Bronchial epithelial cell (primary cell): ENCODE results near the gene ABCC4. TPM values are rescaled to one million over a fixed set of nuclear protein-coding genes. Genes with fewer than 3 reads are reported as not detected.
A peak's percentile ranks its signal among the peaks of the same experiment; 100 is the strongest.

Experiments used
- DNase-seq: peaks from one replicate; pipeline ENCODE4 v3.0.0-alpha.2; 2010; ENCODE audit warnings: low read depth
- FAIRE-seq: peaks from 2 replicates; lab custom pipeline; 2011; peaks lifted over from hg19 to GRCh38; lab: Jason Lieb, UNC
- H3K27me3 ChIP-seq: 2 replicates; pipeline ENCODE4 v1.5.1; 2011; ENCODE audit warnings: low read length; ENCODE audit not compliant: control insufficient read depth, insufficient read depth
- H3K36me3 ChIP-seq: 2 replicates; pipeline ENCODE4 v1.5.1; 2011; ENCODE audit warnings: low read length; ENCODE audit not compliant: control insufficient read depth, insufficient read depth
- H3K4me3 ChIP-seq: 2 replicates; pipeline ENCODE4 v1.5.1; 2011; ENCODE audit warnings: mild to moderate bottlenecking, low read depth, low read length, control low read depth
- CTCF ChIP-seq: IDR thresholded peaks from 2 replicates; pipeline ENCODE4 v1.5.1; 2011; ENCODE audit warnings: mild to moderate bottlenecking, moderate library complexity, low read length, control low read depth, inconsistent platforms; ENCODE audit not compliant: insufficient read depth, severe bottlenecking
- total RNA-seq: library from RNA; depleted of rRNA; stranded (reverse); fragments of >200 nt; gene quantifications from 2 replicates; pipeline ENCODE4 v1.2.1, GENCODE V29; 2014

The ABCC4 gene
- total RNA-seq, 1 donor from 2014 or later = 6.8 TPM

DNA sequence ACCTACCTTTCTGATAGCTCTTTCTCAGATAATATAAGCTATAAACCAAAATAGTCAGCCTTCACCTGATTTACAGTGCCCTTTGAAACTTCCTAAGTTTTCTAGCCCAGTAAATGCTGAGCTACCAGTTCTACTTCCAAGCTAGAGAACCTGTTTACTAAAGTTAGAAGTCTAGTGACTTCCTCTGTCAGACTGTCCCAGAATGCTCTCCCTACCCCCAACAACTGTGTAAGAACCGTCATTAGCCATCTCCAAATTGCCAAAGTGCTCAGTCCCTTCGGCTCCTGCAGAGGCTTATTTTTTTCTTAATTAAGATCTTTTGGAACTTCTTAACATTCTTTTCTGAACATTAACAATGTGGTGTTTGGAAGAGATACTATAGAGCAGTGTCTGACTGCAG, 3.2 kb upstream of the ABCC4 start:
- no peak for TF ChIP-seq CTCF
- DNase-seq = no peak
- no peak for FAIRE-seq
- peaks cover 8% of the 10 kb centered on the region for H3K27me3 ChIP-seq
- no peak overlapping the region for H3K4me3 ChIP-seq
- H3K36me3 ChIP-seq = no peaks in the 10 kb centered on the region

DNA sequence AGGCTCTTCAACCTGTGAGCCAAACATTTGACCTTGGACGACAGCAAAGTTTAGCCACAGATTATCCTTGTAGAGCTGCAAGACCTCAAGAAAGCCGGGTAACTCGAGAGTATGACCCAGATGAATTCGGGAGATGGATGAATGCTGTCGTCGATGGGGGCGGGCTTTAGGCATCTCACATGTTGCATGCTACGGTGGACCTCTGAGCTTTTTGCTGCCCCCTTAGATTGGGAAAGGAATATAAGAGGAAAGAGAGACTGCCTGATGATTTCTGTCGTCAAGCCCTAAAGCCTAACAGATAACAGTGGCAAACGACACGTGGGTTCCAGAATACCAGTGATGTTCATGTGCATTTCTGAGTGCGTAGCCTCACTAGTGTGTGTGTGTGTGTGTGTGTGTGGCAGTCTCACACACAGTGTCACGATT, 730 bp upstream of the ABCC4 start:
- TF ChIP-seq CTCF = no peak
- FAIRE-seq = no peak
- peak overlapping the region; percentile 56 for H3K4me3 ChIP-seq

DNA sequence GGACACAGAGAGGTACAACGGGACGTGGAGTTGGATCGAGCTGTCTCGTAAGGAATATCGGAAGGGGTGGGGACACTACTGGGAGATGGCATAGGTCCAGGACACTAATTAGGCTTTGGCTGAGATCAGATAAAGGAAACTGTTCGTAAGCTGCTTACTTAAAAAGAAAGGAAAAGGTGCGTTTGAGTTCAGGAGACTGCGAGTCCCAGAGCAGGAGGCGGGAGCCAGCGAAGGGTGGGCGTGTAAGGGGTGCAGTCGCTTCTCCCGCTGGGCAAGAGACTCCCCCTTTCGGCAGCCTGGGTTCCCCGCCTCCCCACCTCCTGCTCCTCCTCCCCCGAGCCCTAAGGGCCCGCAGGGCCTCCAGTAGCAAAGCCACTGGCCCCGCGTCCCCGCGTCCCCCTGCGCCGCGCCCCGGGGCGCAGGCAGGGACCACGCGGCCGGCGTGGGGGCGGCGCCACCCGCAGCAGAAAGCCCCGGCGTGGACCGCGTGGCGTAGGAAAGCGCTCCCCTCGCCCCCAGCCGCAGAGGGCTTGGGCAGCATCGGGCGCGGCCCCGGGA, 547 bp downstream of the ABCC4 start:
- peak; percentile 29 for TF ChIP-seq CTCF
- no peaks in the 10 kb centered on the region for H3K36me3 ChIP-seq
- FAIRE-seq = no peak
- H3K27me3 ChIP-seq = peaks cover 6% of the 10 kb centered on the region
- H3K4me3 ChIP-seq = peak overlapping the region; percentile 56
- DNase-seq = peak; percentile 13

More for the DNA sequence above, 730 bp upstream of the ABCC4 start:
- Histone ChIP-seq H3K36me3 (no peaks in the 10 kb centered on the region), H3K27me3 (peaks cover 8% of the 10 kb centered on the region)
- DNase-seq = no peak

GRCh38 chr13:95298971-95299621, 2.2 kb downstream of the ABCC4 start:
- H3K36me3 ChIP-seq = no peaks in the 10 kb centered on the region
- no peak overlapping the region for H3K4me3 ChIP-seq
- TF ChIP-seq CTCF = no peak
- FAIRE-seq (no peak), DNase-seq (peak; percentile 60)
- H3K27me3 ChIP-seq = peaks cover 6% of the 10 kb centered on the region

- H3K27me3 ChIP-seq = peaks cover 6% of the 10 kb centered on the region
- no peaks in the 10 kb centered on the region for H3K36me3 ChIP-seq
- no peak for FAIRE-seq
- peak; percentile 18 for DNase-seq
- no peak overlapping the region for H3K4me3 ChIP-seq
- TF ChIP-seq CTCF = no peak
Measured at GRCh38 chr13:95298169-95298965, 2.9 kb downstream of the ABCC4 start.
